ENCODE results near the gene DUOXA1. TPM values are rescaled to one million over a fixed set of nuclear protein-coding genes. Genes with fewer than 3 reads are reported as not detected.

Gene DUOXA1
- total RNA-seq, 1 donor from 2014 or later = not detected

GRCh38 chr15:45144775-45145174 lies 15.1 kb upstream of the DUOXA1 start:
- no peak overlapping the region for H3K4me3 Mint-ChIP-seq
- H3K27ac Mint-ChIP-seq (ENCODE audit: unreplicated experiment) = no peak overlapping the region
- no peak for DNase-seq (ENCODE audit: low read depth, low spot score)
- H3K9me3 Mint-ChIP-seq = no peaks in the 10 kb centered on the region
- no peaks in the 10 kb centered on the region for H3K4me1 Mint-ChIP-seq
- H3K27me3 Mint-ChIP-seq (ENCODE audit: low read depth) = peaks cover 7% of the 10 kb centered on the region
- TF ChIP-seq, protein P1, sequence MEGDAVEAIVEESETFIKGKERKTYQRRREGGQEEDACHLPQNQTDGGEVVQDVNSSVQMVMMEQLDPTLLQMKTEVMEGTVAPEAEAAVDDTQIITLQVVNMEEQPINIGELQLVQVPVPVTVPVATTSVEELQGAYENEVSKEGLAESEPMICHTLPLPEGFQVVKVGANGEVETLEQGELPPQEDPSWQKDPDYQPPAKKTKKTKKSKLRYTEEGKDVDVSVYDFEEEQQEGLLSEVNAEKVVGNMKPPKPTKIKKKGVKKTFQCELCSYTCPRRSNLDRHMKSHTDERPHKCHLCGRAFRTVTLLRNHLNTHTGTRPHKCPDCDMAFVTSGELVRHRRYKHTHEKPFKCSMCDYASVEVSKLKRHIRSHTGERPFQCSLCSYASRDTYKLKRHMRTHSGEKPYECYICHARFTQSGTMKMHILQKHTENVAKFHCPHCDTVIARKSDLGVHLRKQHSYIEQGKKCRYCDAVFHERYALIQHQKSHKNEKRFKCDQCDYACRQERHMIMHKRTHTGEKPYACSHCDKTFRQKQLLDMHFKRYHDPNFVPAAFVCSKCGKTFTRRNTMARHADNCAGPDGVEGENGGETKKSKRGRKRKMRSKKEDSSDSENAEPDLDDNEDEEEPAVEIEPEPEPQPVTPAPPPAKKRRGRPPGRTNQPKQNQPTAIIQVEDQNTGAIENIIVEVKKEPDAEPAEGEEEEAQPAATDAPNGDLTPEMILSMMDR (conservative IDR thresholded peaks at IDR 0.05) = no peak
- H3K36me3 Mint-ChIP-seq (ENCODE audit: low read depth) = no peaks in the 10 kb centered on the region

GRCh38 chr15:45143946-45144345 lies 14.3 kb upstream of the DUOXA1 start:
- no peak for DNase-seq (ENCODE audit: low read depth, low spot score)
- TF ChIP-seq, protein P1 (conservative IDR thresholded peaks at IDR 0.05) = no peak
- Mint-ChIP-seq H3K27me3 (ENCODE audit: low read depth) (peaks cover 7% of the 10 kb centered on the region), H3K4me1 (no peaks in the 10 kb centered on the region), H3K27ac (ENCODE audit: unreplicated experiment) (no peak overlapping the region), H3K4me3 (no peak overlapping the region), H3K36me3 (ENCODE audit: low read depth) (no peaks in the 10 kb centered on the region), H3K9me3 (no peaks in the 10 kb centered on the region)

DNA sequence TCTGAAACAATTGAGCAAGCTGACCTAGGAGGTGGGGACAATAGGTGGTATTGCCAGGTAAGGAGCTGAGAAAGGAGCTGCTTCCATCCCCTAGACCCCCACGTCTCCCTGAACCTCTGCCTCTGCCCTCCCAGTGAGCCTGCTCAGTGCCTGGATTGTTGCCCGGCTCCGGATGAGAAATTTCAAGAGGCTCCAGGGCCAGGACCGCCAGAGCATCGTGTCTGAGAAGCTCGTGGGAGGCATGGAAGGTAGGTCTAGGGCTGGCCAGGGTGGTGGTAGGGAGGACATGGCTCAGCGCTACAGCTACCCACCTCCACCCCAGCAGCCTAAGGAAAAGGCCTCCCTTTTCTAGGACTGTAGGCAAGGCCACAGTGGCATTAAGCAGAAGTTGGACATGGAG lies 13.4 kb upstream of the DUOXA1 start:
- H3K27ac Mint-ChIP-seq (ENCODE audit: unreplicated experiment) = no peak overlapping the region
- H3K4me1 Mint-ChIP-seq = no peaks in the 10 kb centered on the region
- DNase-seq (ENCODE audit: low read depth, low spot score) = no peak
- no peaks in the 10 kb centered on the region for H3K9me3 Mint-ChIP-seq
- no peak overlapping the region for H3K4me3 Mint-ChIP-seq
- TF ChIP-seq, protein P1 (conservative IDR thresholded peaks at IDR 0.05) = no peak
- H3K36me3 Mint-ChIP-seq (ENCODE audit: low read depth) = no peaks in the 10 kb centered on the region
- peaks cover 12% of the 10 kb centered on the region for H3K27me3 Mint-ChIP-seq (ENCODE audit: low read depth)

DNA sequence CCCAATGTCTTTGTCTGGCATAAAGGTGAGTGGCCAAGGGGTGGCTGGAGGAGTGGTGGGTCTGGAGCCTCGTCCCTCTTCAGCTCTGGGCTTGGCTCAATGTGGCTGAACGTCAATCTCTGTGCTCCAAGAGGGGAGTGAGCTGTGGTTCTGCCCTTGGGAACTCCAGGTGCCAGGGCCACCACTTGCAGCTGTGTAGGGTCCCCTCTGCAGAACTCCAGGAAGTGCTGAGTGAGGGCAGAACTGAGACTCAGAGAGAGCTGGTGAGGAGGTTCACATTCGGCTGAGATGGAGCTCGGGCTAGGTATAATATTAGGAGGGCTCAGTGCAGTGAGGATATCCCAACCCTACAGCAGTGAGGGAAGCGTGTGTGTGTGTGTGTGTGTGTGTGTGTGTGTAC lies 11.7 kb upstream of the DUOXA1 start:
- no peak for DNase-seq (ENCODE audit: low read depth, low spot score)
- no peaks in the 10 kb centered on the region for H3K9me3 Mint-ChIP-seq
- no peaks in the 10 kb centered on the region for H3K36me3 Mint-ChIP-seq (ENCODE audit: low read depth)
- no peaks in the 10 kb centered on the region for H3K4me1 Mint-ChIP-seq
- peaks cover 20% of the 10 kb centered on the region for H3K27me3 Mint-ChIP-seq (ENCODE audit: low read depth)
- TF ChIP-seq, protein P1 (conservative IDR thresholded peaks at IDR 0.05) = no peak
- no peak overlapping the region for H3K27ac Mint-ChIP-seq (ENCODE audit: unreplicated experiment)
- no peak overlapping the region for H3K4me3 Mint-ChIP-seq

DNA sequence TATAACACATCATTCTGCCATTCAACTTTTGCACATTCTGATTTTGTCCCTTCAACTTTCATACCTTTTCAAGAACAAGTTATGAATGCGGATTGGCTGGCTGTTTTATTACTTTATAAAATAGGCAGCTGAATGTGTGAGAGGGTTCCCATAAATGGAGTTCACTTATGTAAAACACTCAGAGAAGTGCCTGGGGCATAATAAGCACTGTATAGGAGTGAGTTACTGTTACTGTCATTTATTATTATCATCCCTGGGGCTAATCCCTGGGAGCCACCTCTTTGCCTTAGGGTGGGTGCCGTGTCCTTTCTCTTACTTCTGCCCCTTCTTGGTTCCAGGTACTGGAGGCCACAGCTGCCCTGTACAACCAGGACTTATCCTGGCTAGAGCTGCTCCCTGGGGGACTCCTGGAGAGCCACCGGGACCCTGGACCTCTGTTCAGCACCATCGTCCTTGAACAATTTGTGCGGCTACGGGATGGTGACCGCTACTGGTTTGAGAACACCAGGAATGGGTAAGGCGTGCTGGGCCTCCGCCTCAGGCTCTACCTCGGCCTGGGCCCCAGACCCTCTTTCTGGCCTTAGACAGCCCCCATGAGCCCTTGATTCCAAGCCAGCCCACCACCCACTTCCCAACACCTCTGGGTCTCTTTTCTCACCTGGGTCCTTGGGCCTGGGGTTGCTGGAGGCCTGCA lies 11.0 kb upstream of the DUOXA1 start:
- H3K4me1 Mint-ChIP-seq = no peaks in the 10 kb centered on the region
- no peaks in the 10 kb centered on the region for H3K36me3 Mint-ChIP-seq (ENCODE audit: low read depth)
- no peaks in the 10 kb centered on the region for H3K9me3 Mint-ChIP-seq
- H3K27ac Mint-ChIP-seq (ENCODE audit: unreplicated experiment) = no peak overlapping the region
- DNase-seq (ENCODE audit: low read depth, low spot score) = no peak
- H3K27me3 Mint-ChIP-seq (ENCODE audit: low read depth) = peaks cover 26% of the 10 kb centered on the region
- no peak overlapping the region for H3K4me3 Mint-ChIP-seq
- TF ChIP-seq, protein P1 (conservative IDR thresholded peaks at IDR 0.05) = no peak
